Activated naive CD4-positive, alpha-beta T cell treated with Interleukin-2 at 50 U/mL for 16 hours (primary cell): ENCODE results near the gene TNN.
"Not testable (repeated sequence)": the region's sequence is repeated elsewhere in the genome, so short reads cannot be mapped to it uniquely, and the experiment has no call there.

ENCODE experiments used
- DNase-seq: peaks from one replicate; pipeline ENCODE4 v3.0.0-alpha.2; 2020

The TNN gene, protein sequence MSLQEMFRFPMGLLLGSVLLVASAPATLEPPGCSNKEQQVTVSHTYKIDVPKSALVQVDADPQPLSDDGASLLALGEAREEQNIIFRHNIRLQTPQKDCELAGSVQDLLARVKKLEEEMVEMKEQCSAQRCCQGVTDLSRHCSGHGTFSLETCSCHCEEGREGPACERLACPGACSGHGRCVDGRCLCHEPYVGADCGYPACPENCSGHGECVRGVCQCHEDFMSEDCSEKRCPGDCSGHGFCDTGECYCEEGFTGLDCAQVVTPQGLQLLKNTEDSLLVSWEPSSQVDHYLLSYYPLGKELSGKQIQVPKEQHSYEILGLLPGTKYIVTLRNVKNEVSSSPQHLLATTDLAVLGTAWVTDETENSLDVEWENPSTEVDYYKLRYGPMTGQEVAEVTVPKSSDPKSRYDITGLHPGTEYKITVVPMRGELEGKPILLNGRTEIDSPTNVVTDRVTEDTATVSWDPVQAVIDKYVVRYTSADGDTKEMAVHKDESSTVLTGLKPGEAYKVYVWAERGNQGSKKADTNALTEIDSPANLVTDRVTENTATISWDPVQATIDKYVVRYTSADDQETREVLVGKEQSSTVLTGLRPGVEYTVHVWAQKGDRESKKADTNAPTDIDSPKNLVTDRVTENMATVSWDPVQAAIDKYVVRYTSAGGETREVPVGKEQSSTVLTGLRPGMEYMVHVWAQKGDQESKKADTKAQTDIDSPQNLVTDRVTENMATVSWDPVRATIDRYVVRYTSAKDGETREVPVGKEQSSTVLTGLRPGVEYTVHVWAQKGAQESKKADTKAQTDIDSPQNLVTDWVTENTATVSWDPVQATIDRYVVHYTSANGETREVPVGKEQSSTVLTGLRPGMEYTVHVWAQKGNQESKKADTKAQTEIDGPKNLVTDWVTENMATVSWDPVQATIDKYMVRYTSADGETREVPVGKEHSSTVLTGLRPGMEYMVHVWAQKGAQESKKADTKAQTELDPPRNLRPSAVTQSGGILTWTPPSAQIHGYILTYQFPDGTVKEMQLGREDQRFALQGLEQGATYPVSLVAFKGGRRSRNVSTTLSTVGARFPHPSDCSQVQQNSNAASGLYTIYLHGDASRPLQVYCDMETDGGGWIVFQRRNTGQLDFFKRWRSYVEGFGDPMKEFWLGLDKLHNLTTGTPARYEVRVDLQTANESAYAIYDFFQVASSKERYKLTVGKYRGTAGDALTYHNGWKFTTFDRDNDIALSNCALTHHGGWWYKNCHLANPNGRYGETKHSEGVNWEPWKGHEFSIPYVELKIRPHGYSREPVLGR (N-terminal part only)

DNA sequence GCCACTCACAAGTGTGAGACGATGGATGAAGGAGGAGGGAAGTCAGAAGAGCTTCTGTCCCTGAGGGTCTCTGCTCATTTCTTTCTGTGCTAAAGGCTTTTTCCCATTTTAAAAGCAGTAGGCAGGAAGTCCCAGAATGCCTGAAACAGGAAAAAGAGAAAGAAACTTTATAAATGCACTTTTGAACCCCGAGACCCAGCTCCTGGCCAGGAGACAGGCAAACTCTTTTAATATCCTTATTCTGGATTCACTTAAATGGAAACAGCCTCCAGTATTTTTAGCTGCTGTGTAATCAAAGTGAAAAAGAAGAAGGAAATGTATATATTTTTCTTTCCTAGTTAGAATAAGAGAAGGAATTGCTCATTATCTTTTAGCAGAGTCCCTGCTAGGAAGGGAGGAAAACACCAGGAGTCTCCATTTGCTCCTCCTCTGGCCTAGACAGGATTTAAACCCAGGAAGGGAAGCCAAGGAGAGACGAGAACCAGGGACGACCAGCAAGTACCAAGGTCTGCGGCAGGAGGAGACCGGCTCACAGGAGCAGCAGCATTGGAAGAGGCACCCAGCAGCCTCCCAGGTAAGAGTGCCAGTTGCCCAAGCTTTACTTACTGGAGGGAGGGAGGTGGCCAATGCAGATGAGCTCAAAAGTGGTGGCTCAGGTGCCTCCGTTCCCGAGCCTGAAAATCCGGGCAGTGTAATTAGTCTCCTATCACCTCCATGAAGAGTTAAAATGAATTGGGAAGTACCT, at the start of gene TNN:
Gene TNN, plus strand, starts transcription at position 472 of the 745 bp plus-strand sequence. CDS start 9,586 bp downstream, outside the sequence.
- no peak for DNase-seq

DNA sequence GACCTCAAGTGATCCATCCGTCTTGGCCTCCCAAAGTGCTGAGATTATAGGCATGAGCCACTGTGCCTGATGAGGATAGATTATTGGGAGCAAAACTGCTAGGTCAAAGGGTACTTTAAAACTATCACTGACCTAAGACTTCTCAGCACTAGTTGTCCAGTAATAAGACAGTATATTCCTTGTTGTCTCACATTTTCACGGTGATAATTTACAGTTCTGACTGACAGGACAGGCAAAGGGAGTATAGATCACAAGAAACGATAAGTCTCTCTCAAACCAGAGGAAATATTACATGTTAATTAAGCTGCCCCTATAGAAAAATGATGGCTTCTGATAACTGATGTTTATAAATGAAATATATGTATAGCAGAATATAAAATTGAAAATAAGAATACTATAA, 48.1 kb upstream of the TNN start:
- no peak for DNase-seq

DNA sequence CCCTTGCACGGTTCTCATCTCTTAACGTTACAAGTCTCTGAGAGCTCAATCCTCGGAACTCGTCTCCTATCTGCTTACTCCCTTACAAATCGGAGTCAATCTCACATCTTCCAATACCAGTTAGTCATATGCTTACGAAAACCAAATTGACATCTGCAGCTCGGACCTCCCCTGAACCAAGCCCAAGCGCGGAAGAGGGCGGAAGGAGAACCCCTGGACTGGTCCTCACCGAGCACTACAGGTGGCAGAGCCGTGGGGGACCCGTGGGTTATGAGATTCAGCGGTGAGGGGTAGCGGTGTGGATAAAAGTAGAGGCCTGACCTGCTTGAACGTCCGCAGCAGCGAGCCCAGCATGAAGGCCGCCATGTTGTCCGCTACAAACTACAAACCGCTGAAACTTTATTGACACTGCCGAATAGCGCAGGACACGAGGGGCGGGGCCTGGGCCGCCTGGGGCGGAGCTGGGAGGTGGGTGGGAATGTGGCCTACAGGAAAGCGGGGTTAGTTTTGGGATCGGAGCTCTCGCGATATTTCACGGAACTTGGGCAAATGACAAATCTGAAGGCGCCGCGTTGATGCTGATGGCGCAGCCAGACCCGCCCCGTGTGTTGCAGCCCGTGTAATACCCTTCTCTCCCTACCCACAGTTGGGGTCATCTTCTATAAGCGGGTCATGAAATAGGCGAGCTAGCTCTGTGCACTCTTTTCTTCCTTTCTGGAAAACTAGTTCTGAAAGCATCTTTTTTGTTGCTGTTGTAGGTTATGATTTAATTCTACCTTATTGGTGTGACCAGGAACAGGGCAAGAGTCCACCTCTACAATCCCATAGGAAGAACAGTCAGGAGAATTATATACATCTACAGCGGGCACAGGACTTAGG, 44.4 kb upstream of the TNN start, which contains the start of gene MRPS14:
Gene MRPS14, minus strand, starts transcription at position 383 of the 879 bp plus-strand sequence. Its CDS starts 17 bp downstream, at position 366.
- DNase-seq, result peak; percentile 99

DNA sequence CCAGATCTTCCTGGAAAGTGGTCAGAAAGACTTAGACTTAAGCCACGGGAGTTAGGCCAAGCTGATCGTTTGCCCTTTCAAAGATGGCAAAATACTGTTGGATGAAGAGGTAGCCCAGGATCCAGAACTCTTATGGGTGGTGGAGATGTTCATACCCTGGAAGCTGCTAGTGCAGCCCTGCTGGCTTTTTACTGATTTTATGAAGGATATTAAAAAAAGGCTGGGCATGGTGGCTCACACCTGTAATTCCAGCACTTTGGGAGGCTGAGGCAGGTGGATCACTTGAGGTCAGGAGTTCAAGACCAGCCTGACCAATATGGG, 43.8 kb upstream of the TNN start:
- DNase-seq, result not testable (repeated sequence)

DNA sequence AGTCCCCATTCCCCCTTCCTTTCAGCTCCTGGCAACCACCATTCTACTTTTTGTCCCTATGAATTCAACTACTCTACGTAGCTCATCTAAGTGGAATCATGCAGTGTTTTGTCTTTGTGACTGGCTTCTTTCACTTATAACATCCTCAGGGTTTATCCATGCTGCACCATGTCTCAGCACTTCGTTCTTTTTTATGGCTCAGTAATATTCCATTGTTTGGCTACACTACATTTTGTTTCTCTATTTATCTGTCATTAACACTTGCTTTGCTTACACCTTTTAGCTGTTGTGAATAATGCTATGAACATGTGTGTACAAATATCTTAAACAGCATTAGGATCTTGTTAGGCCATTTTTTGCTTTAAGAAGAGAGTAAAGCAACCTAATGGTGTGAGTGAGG, 42.9 kb upstream of the TNN start:
- no peak for DNase-seq

DNA sequence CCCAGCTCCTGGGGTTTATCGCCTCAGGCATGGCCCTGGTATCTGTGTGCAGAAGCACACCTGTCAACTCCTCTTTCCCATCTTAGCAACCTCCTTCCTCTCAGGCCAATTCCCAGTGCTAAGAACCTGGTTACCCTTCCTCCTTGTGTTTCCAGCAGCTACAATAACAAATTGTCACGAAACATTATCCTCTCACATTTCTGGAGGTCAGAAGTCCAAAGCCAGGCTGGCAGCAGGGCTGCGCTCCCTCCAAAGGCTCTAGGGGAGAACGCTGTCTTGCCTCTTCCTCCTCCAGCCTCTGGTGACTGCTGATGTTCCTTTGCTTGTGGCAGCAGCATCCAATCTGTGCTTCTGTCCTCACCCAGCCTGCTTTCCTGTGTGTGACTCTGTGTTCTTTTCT, 33.7 kb upstream of the TNN start:
- no peak for DNase-seq

DNA sequence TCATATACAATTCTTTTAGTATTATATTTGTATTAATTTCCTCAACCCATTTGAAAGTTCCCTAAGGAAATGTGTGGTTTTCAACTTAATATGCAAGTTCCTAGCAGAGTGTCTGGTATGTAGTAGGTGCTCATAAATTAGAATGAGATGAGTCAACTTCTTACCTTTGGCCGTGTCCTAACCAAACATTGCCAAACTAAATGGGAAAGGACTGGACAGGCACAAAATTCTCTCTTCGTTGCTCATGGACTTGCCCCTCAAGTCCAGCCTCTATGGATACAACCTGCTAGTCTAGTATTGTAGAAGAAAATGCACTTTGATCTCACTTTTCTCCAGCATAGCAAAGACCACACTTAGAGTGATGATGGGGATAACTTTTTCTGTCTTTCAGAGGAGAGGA, 32.9 kb upstream of the TNN start:
- no peak for DNase-seq

DNA sequence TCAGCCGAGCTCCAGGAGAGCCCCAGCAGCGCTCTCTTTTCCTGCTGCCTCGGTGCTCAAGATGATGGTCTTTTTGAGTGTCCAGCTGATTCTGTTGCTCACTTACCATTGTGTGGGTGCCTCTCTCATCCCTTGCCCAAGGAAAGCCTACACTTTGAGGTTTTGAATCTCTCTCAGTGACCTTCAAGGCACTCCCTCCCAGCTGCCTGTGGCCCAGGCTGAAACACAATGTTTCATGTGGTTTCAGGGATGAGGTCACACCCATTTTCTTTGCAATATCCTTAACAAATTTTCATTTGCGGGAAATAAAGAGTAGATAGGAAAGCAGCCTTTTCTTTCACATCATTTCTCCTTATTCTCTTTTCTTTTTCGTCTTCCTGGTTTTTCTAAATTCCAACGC, 31.8 kb upstream of the TNN start:
- DNase-seq, result no peak

DNA sequence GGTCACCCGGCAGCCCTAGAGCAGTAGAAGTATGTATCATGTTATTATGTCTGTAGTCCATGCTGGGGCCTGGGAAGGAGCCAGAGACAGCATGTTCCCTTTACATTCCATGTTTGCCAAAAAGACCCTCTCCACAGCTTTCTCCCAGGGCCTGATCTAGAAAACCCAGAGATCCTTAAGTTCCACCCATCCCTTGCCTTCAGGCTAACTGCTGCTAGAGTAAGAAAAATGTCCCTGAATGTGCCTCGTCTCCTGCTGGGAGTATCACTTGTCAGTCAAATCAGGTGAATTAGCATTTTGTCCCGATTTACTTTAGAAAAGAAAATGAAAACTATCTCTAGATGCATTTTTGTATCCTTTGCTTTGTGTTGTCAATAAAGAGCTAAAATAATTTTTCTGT, 31.2 kb upstream of the TNN start:
- no peak for DNase-seq

DNA sequence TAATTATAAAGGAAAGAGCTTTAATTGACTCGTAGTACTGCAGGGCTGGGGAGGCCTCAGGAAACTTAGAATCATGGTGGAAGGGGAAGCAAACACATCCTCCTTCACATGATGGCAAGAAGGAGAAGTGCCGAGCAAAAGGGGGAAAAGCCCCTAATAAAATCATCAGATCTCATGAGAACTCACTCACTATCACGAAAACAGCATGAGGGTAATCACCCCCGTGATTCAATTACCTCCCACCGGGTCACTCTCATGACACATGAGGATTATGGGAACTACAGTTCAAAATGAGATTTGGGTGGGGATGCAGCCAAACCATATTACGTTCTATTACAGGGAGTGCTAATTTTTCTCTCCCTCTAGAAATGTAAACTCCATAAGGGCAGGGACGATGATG, 30.2 kb upstream of the TNN start:
- no peak for DNase-seq

DNA sequence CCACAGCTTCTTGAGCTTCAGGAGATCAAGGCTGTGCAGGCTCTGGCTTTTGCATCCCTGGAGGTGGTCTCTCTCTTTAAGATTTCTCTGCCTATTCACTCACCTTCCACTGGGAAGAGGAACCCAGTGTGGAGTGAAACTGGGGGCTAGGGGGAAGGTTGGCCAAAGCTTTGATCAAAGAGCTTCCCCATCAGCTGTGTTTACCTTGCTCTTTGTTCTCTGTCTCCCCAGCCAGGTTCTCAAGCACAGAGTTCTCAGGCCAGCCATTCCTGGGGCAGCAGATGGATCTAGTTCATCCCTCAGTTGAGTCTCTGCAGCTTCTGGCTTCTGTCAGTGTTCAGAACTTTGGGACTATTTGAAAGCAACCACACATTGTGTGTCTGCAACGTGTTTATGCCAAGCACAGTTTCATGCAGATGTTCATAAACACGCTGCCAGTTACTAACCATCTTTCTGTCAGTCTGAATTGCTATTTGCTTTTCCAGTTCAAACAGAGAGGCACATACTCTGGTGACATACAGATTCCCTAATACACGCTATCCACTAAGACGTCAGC, 27.2 kb upstream of the TNN start:
- DNase-seq, result no peak

DNA sequence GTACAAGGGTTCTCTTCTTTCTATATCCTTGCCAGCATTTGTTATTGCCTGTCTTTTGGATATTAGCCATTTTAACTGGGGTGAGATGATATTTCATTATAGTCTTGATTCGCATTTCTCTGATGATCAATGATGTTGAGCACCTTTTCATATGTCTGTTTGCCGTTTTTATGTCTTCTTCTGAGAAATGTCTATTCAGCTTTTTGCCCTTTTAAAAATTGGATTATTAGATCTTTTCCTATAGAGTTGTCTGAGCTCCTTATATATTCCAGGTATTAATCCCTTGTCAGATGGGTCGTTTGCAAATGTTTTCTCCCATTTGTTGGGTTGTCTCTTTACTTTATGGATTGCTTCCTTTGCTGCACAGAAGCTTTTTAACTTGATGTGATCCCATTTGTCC, 25.0 kb upstream of the TNN start:
- no peak for DNase-seq

DNA sequence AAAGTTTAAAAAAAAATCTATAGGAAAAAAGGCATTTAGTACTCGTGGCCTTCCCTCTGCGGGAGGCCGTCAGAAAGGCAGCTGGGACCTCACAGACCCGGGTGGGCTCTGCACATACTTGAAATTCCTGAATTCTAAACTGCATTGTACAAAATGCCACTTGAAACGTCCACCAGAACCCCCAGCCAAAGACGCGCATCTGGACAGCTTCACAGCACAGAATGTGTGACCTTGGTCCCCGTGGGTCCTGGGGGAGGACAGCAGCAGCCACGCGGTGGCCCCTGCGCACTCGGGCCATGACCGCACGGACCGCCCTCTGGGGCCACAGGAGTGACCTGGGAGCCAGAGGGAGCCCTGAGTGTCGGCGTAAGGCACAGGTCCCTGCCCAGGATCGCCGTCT, 23.8 kb upstream of the TNN start:
- no peak for DNase-seq

DNA sequence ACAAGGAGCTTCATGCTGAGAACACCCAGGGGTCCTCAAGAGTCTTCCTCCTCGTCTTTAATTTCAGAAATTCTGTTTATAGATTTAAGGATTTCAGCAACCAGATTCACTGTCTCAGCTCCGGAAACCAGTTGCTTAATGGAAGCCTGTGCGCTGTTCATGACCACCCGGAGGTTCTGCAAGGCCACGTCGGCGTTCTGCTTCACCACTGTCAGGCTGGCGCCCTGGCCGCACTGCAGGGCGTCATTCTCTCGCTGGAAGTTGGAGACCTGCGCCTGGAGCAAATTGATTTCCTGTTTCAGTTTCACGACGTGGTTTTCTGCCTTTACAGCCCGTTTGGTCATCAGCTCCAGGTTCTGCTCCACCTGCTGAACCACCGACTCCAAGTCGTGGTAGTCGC, 23.0 kb upstream of the TNN start:
- not testable (repeated sequence) for DNase-seq

DNA sequence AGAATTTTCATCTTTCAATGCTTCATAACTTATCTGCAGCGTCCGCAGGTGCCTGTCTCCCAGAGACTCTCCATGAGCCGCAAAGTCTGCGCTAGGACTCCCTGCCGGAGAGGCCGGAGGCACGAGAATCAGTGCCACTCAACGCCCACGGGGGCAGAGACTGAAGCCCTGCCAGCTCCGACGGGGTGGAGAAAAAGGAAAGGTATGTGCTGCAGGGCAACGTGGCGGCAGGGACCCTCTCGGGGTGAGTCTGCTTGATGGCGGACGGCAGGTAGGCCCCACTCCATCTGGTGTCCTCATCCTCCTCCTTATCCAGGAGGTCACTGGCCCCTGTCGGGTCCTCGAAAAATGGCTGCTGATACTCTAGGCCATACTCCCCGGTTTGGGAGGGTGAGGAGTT, 22.5 kb upstream of the TNN start:
- DNase-seq, result no peak

DNA sequence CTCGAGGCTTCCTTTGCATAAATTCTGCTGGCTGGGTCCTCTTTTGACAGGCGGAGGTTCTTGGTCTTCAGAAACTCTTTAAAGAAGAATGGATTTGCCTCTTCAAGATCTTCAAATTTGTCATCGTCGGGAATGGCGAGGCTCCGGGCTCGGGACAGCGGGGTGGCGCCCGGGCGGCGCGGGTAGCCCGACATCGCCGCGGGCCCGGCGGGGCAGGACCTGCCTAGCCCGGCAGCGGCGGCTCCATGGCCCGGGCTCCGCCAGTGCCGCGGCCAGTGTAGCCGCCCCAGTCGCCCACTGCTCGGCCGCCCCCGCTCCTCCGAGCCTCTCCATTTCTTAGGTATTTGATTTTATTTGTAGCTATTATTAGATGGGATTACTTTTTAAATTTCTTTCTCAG, 22.1 kb upstream of the TNN start:
- DNase-seq, result no peak

DNA sequence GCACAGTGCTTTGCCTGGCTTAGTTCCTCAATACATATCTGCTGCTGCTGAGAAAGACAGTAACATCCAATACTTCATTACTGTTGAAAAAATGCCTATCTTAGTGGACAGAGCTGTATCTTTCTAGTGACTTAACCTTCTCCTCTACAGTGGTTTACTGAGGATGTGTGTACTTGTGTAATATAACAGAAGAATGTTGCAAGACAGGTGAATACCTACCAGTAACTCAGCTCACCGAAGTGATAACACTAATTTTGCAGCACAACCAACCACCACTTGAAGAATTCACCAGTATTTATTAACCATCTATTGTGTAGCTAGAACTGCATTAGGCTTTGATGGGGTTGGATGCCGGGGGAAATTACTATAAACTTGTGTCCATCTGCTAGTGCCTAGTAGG, 16.6 kb upstream of the TNN start:
- no peak for DNase-seq

DNA sequence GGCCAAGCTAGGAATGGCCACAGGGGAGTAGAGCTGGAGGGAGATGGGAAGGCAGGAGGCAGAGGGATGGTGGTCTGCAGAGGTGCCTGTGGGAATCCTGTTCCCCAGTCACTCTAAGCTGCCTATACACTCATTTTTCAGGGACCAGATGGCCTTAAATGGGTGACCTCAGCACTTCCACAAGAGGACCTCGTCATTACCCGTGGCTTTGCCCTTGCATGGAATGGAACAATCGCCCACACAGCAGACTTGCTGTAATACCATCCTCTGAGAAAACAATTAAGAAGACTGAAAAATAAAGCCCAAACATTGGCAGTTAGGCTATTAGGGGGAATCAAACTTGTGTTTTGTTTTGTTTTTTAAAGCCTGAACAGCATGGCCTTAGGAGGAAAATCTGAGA, 12.9 kb upstream of the TNN start:
- DNase-seq, result no peak

DNA sequence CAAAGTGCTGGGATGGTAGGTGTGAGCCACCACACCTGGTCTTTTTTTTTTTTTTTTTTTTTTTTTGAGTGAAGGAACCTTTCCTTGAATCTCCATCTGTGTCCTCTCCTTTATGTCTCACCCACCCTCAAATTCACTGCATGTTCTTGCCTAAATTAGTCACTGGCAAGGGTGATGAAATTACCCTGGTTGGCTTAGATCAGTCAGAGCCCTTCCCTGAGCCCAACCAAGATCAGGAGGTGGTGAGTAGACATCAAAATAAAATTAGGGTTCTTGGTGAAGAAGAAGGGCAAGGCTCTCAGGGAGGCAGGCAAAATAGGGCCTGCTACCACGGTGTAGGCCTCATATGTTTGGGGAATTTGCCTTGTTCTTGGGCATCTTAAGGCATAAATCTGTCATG, 5.3 kb upstream of the TNN start:
- DNase-seq, result no peak

DNA sequence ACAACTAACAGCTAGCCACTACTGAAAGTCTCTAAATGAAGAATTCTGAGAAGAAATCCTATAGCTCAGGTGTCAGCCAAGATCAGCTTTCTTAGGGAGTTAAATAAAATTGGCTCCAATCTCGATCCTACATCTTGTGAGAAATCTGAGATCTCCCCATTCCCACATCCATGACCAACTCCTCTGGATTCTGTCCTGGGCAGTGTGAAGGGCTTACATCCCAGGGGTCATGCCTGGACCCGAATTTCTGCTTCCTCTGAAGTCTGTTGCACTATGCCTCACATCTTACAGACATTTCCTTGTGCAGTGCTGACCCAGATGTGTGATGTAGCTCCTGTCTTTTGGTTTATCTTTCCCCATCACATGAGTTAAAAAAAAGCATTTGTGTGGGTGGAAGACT, 4.8 kb upstream of the TNN start:
- no peak for DNase-seq

DNA sequence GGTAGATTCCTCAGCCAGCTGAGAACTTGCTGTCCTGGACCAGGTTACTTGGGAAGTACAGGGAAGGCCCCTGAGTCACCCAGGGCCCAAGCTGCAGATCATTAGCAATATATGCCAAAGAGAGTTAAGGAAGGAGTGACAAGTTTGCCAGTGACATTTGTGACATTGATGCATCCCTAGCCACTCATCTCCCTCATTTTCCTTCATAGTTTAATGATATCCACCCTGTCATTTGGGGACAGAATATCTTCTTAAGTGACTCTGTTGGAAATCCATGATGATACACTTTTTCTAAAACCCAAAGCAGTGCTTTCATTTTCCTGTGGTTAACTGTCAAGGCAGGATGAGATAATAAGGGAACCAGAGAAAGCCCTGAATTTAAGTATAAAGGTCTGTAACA, 3.2 kb downstream of the TNN start:
- DNase-seq, result no peak
